Ovary (tissue), 3 donors: ENCODE measurements around the gene BAG5.

ENCODE experiments used
- POLR2A ChIP-seq: fragments of 450-650 bp; IDR thresholded peaks from one replicate; pipeline ENCODE4 v1.6.1; 2017; ENCODE audit warnings: antibody characterized with exemption, mild to moderate bottlenecking, moderate library complexity
- TF ChIP-seq, protein P1 (sequence below), 3 donors: fragments of 450-650 bp in 2 of 3; fragments of 200-600 bp in 1 of 3; IDR thresholded peaks; one replicate each; pipeline versions ENCODE4 v1.5.1 to v1.8.0; 2016 to 2022; ENCODE audit warnings: antibody characterized with exemption in 3 of 3, mild to moderate bottlenecking in 1 of 3
- donor health status: DM: no; HTN: no; CAD: no.

DNA sequence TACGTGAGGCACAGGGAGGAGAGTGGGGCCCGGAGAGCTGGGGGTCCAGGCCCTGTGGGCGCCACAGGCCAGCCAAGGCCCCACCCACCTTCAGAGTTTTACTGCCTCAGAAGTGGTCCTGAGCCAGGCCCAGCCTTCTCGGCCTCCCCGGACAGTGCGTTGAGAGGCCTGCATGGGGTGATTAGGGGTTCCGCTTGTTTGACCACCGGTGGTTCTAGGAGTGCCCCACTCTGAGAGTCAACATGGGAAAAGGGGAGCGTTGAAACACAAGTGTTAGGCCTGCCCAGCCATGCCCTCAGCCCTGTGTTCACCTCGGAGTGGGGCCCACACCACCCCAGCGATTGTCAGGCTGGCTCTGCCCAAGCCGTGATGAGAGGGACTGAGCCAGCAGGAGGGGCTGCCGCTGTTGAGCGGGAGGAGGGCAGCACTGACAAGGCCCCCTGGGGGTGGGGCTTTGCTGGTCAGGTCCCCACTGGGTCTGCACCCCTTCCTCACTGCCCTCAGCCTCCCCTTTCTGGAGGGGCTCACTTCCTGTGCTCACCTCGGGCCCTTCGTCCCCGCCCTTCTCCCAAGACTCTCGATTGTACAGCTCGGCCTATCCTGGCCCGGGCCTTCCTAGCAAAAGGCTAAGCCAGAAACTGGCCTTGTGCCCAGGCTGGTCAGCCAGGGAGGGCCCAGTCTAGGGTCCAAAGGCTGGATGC is 44.6 kb downstream of the BAG5 start:
- TF ChIP-seq, protein P1, sequence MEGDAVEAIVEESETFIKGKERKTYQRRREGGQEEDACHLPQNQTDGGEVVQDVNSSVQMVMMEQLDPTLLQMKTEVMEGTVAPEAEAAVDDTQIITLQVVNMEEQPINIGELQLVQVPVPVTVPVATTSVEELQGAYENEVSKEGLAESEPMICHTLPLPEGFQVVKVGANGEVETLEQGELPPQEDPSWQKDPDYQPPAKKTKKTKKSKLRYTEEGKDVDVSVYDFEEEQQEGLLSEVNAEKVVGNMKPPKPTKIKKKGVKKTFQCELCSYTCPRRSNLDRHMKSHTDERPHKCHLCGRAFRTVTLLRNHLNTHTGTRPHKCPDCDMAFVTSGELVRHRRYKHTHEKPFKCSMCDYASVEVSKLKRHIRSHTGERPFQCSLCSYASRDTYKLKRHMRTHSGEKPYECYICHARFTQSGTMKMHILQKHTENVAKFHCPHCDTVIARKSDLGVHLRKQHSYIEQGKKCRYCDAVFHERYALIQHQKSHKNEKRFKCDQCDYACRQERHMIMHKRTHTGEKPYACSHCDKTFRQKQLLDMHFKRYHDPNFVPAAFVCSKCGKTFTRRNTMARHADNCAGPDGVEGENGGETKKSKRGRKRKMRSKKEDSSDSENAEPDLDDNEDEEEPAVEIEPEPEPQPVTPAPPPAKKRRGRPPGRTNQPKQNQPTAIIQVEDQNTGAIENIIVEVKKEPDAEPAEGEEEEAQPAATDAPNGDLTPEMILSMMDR (IDR thresholded peaks at IDR 0.05), result no peak
- no peak for TF ChIP-seq POLR2A
